HCT116 (cell line): Measurements from ENCODE around the gene SORL1-AS1.
A peak's percentile ranks its signal among the peaks of the same experiment; 100 is the strongest.

ENCODE experiments used
- ATAC-seq: fragments of 200-7000 bp; cut with Tn5 transposase; 2 replicates; pipeline ENCODE4 v1.9.1; 2020; ENCODE audit warnings: mild to moderate bottlenecking, moderate library complexity
- BruUV-seq: library from RNA; stranded (reverse); fragments of 400-500 nt; replicated peaks from 2 replicates; lab custom pipeline; 2021; lab: Mats Ljungman, UMichigan
- CTCF ChIA-PET: fragments of 300-600 bp; sonication (Branson Sonifier 250); formaldehyde crosslinking; loops from one replicate; lab custom pipeline; 2021; ENCODE audit warnings: antibody characterized with exemption; lab: Charles Lee
- POLR2A ChIA-PET: fragments of 300-600, 350-600 bp; sonication (Branson Sonifier 250); formaldehyde crosslinking; loops from one replicate; lab custom pipeline; 2021; ENCODE audit warnings: antibody characterized with exemption; lab: Charles Lee
- RAD21 ChIA-PET, 2 experiments: fragments of 300-600 bp; sonication (Branson Sonifier 250); formaldehyde crosslinking; loops; one replicate each; lab custom pipeline; 2023; ENCODE audit warnings: low total read pairs in 2 of 2; ENCODE audit not compliant: uncharacterized antibody in 2 of 2, unreplicated experiment in 2 of 2, low non-redundant PET in 1 of 2; lab: Charles Lee
- DNase-seq: peaks from one replicate; pipeline ENCODE4 v3.0.0-alpha.2; 2010; ENCODE audit warnings: low read depth, low spot score
- H2AFZ ChIP-seq: fragments of 200-600 bp; shearing (Covaris generic), sonication (generic); 2 replicates; pipeline ENCODE4 v1.6.1; 2017; ENCODE audit warnings: low read depth, mixed run types, mixed read lengths, antibody characterized with exemption, low read length; ENCODE audit not compliant: poor library complexity, severe bottlenecking
- H3K27ac ChIP-seq: 2 replicates; pipeline ENCODE4 v1.5.1; 2012; ENCODE audit warnings: low read depth, low read length
- H3K27me3 ChIP-seq: fragments of 200-600 bp; sonication (generic); 2 replicates; pipeline ENCODE4 v1.6.1; 2016; ENCODE audit warnings: mixed run types, low read length, mixed read lengths; ENCODE audit not compliant: insufficient read depth
- H3K36me3 ChIP-seq, 2 experiments: fragments of 200-500 bp in 1 of 2; fragments of 200-600 bp in 1 of 2; sonication (Bioruptor generic) in 1 of 2; sonication (generic) in 1 of 2; 2 replicates each; pipeline versions ENCODE4 v1.5.1 to v1.6.1; 2014 to 2016; ENCODE audit warnings: low read length in 2 of 2, inconsistent platforms in 1 of 2, mixed read lengths in 1 of 2, mixed run types in 1 of 2; ENCODE audit not compliant: insufficient read depth in 2 of 2, control insufficient read depth in 1 of 2
- H3K4me1 ChIP-seq, 2 experiments: fragments of 200-600 bp in 1 of 2; sonication (generic) in 1 of 2; 2 replicates each; pipeline versions ENCODE4 v1.5.1 to v1.6.1; 2012 to 2017; ENCODE audit warnings: low read length in 2 of 2, inconsistent platforms in 1 of 2, mild to moderate bottlenecking in 1 of 2, mixed read lengths in 1 of 2, mixed run types in 1 of 2, moderate library complexity in 1 of 2; ENCODE audit not compliant: insufficient read depth in 2 of 2, control insufficient read depth in 1 of 2
- H3K4me2 ChIP-seq: fragments of 200-600 bp; sonication (generic); 2 replicates; pipeline ENCODE4 v1.6.1; 2017; ENCODE audit warnings: mixed run types, low read length, mixed read lengths
- H3K4me3 ChIP-seq, 2 experiments: fragments of 200-600 bp in 1 of 2; sonication (generic) in 1 of 2; replicated peaks in 1 of 2; 2 replicates each; pipeline ENCODE4 v1.5.1; 2011 to 2016; ENCODE audit warnings: low read length in 2 of 2, control low read depth in 1 of 2, low read depth in 1 of 2, mild to moderate bottlenecking in 1 of 2, mixed read lengths in 1 of 2, mixed run types in 1 of 2
- H3K79me2 ChIP-seq: fragments of 200-600 bp; sonication (generic); 2 replicates; pipeline ENCODE4 v1.6.1; 2017; ENCODE audit warnings: mild to moderate bottlenecking, mixed run types, low read length, moderate library complexity, mixed read lengths; ENCODE audit not compliant: insufficient read depth
- H3K9ac ChIP-seq: fragments of 200-600 bp; sonication (generic); 2 replicates; pipeline ENCODE4 v1.6.1; 2016; ENCODE audit warnings: low read length, mixed read lengths
- H3K9me2 ChIP-seq: fragments of 200-600 bp; sonication (generic), shearing (Covaris generic); 2 replicates; pipeline ENCODE4 v1.6.1; 2017; ENCODE audit warnings: mixed run types, mild to moderate bottlenecking, moderate library complexity; ENCODE audit not compliant: insufficient read depth
- H3K9me3 ChIP-seq, 2 experiments: fragments of 200-500 bp in 1 of 2; fragments of 200-600 bp in 1 of 2; sonication (Bioruptor generic) in 1 of 2; sonication (generic) in 1 of 2; 2 replicates each; pipeline ENCODE4 v1.6.1; 2014 to 2017; ENCODE audit warnings: low read length in 2 of 2, mixed read lengths in 2 of 2, inconsistent platforms in 1 of 2, low read depth in 1 of 2, mild to moderate bottlenecking in 1 of 2, mixed run types in 1 of 2, moderate library complexity in 1 of 2; ENCODE audit not compliant: control insufficient read depth in 1 of 2, insufficient read depth in 1 of 2
- H4K20me1 ChIP-seq: fragments of 200-600 bp; sonication (generic), shearing (Covaris generic); 2 replicates; pipeline ENCODE4 v1.6.1; 2017; ENCODE audit warnings: mixed run types, mild to moderate bottlenecking, moderate library complexity; ENCODE audit not compliant: insufficient read depth
- CEBPB ChIP-seq: IDR thresholded peaks from 2 replicates; pipeline ENCODE4 v1.6.1; 2012; ENCODE audit warnings: low read depth
- CTCF ChIP-seq, 3 experiments: fragments of 200-600 bp in 1 of 3; sonication (generic) in 1 of 3; IDR thresholded peaks in 2 of 3; conservative IDR thresholded peaks in 1 of 3; 2 replicates each; pipeline ENCODE4 v1.5.1; 2012 to 2017; ENCODE audit warnings: low read depth in 2 of 3, low read length in 2 of 3, antibody characterized with exemption in 1 of 3, borderline replicate concordance in 1 of 3, control low read depth in 1 of 3, mild to moderate bottlenecking in 1 of 3, mixed read lengths in 1 of 3, mixed run types in 1 of 3, moderate library complexity in 1 of 3; ENCODE audit not compliant: insufficient read depth in 1 of 3
- EGR1 ChIP-seq: IDR thresholded peaks from 2 replicates; pipeline ENCODE4 v1.6.1; 2012; ENCODE audit warnings: low read depth
- ELF1 ChIP-seq: IDR thresholded peaks from 2 replicates; pipeline ENCODE4 v1.6.1; 2012; ENCODE audit warnings: low read depth, borderline replicate concordance
- EZH2 ChIP-seq: fragments of 200-600 bp; sonication (generic); IDR thresholded peaks from 2 replicates; pipeline ENCODE4 v1.6.1; 2017; ENCODE audit warnings: antibody characterized with exemption, mixed run types
- EZH2phosphoT487 ChIP-seq: fragments of 200-600 bp; IDR thresholded peaks from 2 replicates; pipeline ENCODE4 v1.6.1; 2018; ENCODE audit warnings: antibody characterized with exemption, borderline replicate concordance
- FOSL1 ChIP-seq: IDR thresholded peaks from 2 replicates; pipeline ENCODE4 v1.6.1; 2012; ENCODE audit warnings: low read depth
- JUND ChIP-seq: IDR thresholded peaks from 2 replicates; pipeline ENCODE4 v1.6.1; 2012
- RAD21 ChIP-seq: IDR thresholded peaks from 2 replicates; pipeline ENCODE4 v1.6.1; 2012; ENCODE audit warnings: low read depth, mild to moderate bottlenecking
- SRF ChIP-seq: IDR thresholded peaks from 2 replicates; pipeline ENCODE4 v1.6.1; 2012; ENCODE audit warnings: low read depth
- TCF7L2 ChIP-seq: IDR thresholded peaks from 2 replicates; pipeline ENCODE4 v1.7.0; 2011; ENCODE audit warnings: borderline replicate concordance, inconsistent platforms; ENCODE audit not compliant: insufficient read depth, insufficient read length; ENCODE audit errors: extremely low read depth
- YY1 ChIP-seq: IDR thresholded peaks from 2 replicates; pipeline ENCODE4 v1.6.1; 2011; ENCODE audit warnings: low read length, low read depth, moderate library complexity, mild to moderate bottlenecking; ENCODE audit not compliant: insufficient replicate concordance; ENCODE audit errors: extremely low read depth
- ZFX ChIP-seq: fragments of 450-650 bp; IDR thresholded peaks from 2 replicates; pipeline ENCODE4 v1.6.1; 2017
- intact Hi-C: fragments of 100-400 bp; cut with micrococcal nuclease; formaldehyde crosslinking; loops from 2 replicates; pipeline ENCODE4 v1.10.0; 2022
- TF ChIP-seq, protein P1 (sequence below): IDR thresholded peaks from 2 replicates; pipeline ENCODE4 v1.6.1; 2012

The SORL1-AS1 gene

GRCh38 chr11:121476379-121477032, 23.7 kb upstream of the SORL1-AS1 start:
- ChIA-PET RAD21 (no interaction called here), CTCF (no interaction called here), POLR2A (no interaction called here)
- H3K4me2 ChIP-seq, result peak overlapping the region; percentile 36; the same call in 1 of the 2 replicates
- no peak overlapping the region for H3K9ac ChIP-seq
- H3K9me2 ChIP-seq, result no peaks in the 10 kb centered on the region
- H4K20me1 ChIP-seq, result no peaks in the 10 kb centered on the region
- peak; percentile 70 for ATAC-seq
- intact Hi-C loops, result no loop called here
- peaks cover 13 to 20% of the 10 kb centered on the region in 2 experiments for H3K4me1 ChIP-seq
- no peak overlapping the region for H3K27ac ChIP-seq
- no peak for TF ChIP-seq ZFX
- TF ChIP-seq EGR1, result no peak
- TF ChIP-seq EZH2phosphoT487, result no peak
- no peak for TF ChIP-seq CEBPB
- no peak for TF ChIP-seq RAD21
- no peak for TF ChIP-seq SRF
- TF ChIP-seq YY1, result no peak
- TF ChIP-seq FOSL1, result no peak; the same call in 1 of the 2 replicates
- TF ChIP-seq TCF7L2, result peak; percentile 31
- TF ChIP-seq ELF1, result no peak
- TF ChIP-seq JUND, result peak; percentile 37; the same call in 1 of the 2 replicates
- TF ChIP-seq, protein P1, sequence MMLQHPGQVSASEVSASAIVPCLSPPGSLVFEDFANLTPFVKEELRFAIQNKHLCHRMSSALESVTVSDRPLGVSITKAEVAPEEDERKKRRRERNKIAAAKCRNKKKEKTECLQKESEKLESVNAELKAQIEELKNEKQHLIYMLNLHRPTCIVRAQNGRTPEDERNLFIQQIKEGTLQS, result no peak
- TF ChIP-seq EZH2, result no peak
- no peak for TF ChIP-seq CTCF (IDR thresholded peaks at IDR 0.05 in 2 of 3, conservative IDR thresholded peaks at IDR 0.05 in 1 of 3; ENCODE audit: borderline replicate concordance in 1 of 3, insufficient read depth in 1 of 3, low read depth in 2 of 3, low read length in 2 of 3)
- DNase-seq, result no peak
- no TSS peak for BruUV-seq
- H3K36me3 ChIP-seq, result no peaks in the 10 kb centered on the region
- no peaks in the 10 kb centered on the region for H3K27me3 ChIP-seq
- no peak overlapping the region for H2AFZ ChIP-seq
- no peak overlapping the region for H3K4me3 ChIP-seq
- H3K9me3 ChIP-seq, result no peaks in the 10 kb centered on the region
- H3K79me2 ChIP-seq, result no peaks in the 10 kb centered on the region
